Ovary (tissue), 3 donors: ENCODE results near the gene POU2F3.

ENCODE experiments used
- POLR2A ChIP-seq: fragments of 450-650 bp; IDR thresholded peaks from one replicate; pipeline ENCODE4 v1.6.1; 2017; ENCODE audit warnings: antibody characterized with exemption, mild to moderate bottlenecking, moderate library complexity
- TF ChIP-seq, protein P1 (sequence below), 3 donors: fragments of 450-650 bp in 2 of 3; fragments of 200-600 bp in 1 of 3; IDR thresholded peaks; one replicate each; pipeline versions ENCODE4 v1.5.1 to v1.8.0; 2016 to 2022; ENCODE audit warnings: antibody characterized with exemption in 3 of 3, mild to moderate bottlenecking in 1 of 3
- donor health status: DM: no; HTN: no; CAD: no.

DNA sequence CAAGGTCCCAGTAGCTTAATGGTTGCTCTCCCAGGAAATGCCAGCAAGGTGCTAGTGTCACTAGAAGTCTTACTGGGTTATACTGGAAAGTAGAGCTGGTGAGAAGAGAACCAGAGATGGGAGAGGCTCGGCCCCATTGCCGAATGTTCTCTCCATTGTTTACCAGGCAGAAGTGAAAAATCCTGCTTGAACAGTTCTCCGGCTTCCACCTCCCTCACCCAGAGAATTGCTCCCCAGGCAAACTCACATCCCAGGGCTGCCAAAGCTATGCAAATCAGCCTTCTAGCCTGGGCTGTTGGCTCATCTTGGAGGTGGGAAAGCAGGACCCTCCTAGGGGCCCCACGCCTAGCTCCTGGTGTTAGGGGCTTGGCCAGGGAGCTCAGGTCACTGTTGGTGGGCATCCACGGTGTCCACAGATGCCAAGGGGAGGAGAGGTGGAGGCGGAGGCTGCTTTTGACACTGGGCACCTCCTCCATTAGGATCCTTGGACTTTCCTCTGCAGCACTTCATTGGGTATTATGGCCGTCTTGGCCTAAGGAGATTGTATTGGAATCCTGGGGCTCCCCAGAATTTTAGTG lies 20.1 kb downstream of the POU2F3 start:
- TF ChIP-seq, protein P1, sequence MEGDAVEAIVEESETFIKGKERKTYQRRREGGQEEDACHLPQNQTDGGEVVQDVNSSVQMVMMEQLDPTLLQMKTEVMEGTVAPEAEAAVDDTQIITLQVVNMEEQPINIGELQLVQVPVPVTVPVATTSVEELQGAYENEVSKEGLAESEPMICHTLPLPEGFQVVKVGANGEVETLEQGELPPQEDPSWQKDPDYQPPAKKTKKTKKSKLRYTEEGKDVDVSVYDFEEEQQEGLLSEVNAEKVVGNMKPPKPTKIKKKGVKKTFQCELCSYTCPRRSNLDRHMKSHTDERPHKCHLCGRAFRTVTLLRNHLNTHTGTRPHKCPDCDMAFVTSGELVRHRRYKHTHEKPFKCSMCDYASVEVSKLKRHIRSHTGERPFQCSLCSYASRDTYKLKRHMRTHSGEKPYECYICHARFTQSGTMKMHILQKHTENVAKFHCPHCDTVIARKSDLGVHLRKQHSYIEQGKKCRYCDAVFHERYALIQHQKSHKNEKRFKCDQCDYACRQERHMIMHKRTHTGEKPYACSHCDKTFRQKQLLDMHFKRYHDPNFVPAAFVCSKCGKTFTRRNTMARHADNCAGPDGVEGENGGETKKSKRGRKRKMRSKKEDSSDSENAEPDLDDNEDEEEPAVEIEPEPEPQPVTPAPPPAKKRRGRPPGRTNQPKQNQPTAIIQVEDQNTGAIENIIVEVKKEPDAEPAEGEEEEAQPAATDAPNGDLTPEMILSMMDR (IDR thresholded peaks at IDR 0.05): no peak
- no peak for TF ChIP-seq POLR2A
